Mammary epithelial cell (primary cell): ENCODE results near the gene KIF3A.

ENCODE experiments used
- EZH2 ChIP-seq: IDR thresholded peaks from 2 replicates; pipeline ENCODE4 v1.6.1; 2012; ENCODE audit warnings: low read length, inconsistent platforms, borderline replicate concordance
- TF ChIP-seq, protein P1 (sequence below), 2 donors: IDR thresholded peaks in 1 of 2; conservative IDR thresholded peaks in 1 of 2; 2 replicates each; pipeline ENCODE4 v1.5.1; 2011 to 2012; ENCODE audit warnings: inconsistent platforms in 2 of 2, low read length in 2 of 2, mild to moderate bottlenecking in 2 of 2, control low read depth in 1 of 2, low read depth in 1 of 2; ENCODE audit not compliant: insufficient read depth in 1 of 2; ENCODE audit errors: extremely low read depth in 1 of 2

DNA sequence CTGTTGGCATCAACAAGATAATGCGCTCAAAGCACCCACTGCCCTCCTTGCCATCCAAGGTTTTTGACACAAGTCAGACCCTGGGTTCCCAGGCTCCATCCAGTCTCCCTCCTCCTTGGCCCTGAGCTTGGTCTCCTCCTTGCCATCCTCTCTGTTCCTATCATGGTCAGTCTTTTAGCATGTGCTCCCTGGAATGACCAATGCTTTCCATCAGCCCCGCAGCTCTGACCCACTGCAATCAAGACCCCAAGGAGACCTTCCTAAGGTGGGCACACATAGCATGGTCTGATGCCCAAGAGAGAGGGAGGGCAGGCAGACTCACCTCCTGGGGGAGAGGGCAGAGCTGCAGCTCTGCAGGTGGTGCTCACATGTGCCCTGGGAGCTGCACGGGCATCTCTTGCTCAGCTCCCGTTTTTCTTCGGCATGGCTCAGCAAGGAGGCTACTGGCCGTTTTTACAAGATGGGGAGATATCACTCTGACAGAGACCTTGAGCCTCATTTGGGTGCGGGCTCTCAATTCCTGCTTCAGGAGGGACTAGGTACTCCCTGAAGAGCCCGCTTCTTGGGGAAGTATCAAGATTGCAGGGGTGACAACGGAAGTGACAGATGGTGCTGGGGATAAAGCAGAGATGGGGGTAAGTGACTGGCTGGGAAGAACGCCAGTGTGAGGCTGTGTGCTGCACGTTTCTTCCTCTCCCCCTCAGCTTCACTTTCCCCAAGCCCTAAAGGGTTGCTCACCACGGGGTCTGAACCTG lies 36.4 kb upstream of the KIF3A start:
- TF ChIP-seq, protein P1, sequence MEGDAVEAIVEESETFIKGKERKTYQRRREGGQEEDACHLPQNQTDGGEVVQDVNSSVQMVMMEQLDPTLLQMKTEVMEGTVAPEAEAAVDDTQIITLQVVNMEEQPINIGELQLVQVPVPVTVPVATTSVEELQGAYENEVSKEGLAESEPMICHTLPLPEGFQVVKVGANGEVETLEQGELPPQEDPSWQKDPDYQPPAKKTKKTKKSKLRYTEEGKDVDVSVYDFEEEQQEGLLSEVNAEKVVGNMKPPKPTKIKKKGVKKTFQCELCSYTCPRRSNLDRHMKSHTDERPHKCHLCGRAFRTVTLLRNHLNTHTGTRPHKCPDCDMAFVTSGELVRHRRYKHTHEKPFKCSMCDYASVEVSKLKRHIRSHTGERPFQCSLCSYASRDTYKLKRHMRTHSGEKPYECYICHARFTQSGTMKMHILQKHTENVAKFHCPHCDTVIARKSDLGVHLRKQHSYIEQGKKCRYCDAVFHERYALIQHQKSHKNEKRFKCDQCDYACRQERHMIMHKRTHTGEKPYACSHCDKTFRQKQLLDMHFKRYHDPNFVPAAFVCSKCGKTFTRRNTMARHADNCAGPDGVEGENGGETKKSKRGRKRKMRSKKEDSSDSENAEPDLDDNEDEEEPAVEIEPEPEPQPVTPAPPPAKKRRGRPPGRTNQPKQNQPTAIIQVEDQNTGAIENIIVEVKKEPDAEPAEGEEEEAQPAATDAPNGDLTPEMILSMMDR (conservative IDR thresholded peaks at IDR 0.05 in 1 of 2, IDR thresholded peaks at IDR 0.05 in 1 of 2; ENCODE audit: extremely low read depth in 1 of 2, insufficient read depth in 1 of 2, low read depth in 1 of 2, low read length in 2 of 2): no peak
- no peak for TF ChIP-seq EZH2
